ENCODE measurements around the gene GATAD2B.
A peak's percentile ranks its signal among the peaks of the same experiment; 100 is the strongest.

The GATAD2B gene

DNA sequence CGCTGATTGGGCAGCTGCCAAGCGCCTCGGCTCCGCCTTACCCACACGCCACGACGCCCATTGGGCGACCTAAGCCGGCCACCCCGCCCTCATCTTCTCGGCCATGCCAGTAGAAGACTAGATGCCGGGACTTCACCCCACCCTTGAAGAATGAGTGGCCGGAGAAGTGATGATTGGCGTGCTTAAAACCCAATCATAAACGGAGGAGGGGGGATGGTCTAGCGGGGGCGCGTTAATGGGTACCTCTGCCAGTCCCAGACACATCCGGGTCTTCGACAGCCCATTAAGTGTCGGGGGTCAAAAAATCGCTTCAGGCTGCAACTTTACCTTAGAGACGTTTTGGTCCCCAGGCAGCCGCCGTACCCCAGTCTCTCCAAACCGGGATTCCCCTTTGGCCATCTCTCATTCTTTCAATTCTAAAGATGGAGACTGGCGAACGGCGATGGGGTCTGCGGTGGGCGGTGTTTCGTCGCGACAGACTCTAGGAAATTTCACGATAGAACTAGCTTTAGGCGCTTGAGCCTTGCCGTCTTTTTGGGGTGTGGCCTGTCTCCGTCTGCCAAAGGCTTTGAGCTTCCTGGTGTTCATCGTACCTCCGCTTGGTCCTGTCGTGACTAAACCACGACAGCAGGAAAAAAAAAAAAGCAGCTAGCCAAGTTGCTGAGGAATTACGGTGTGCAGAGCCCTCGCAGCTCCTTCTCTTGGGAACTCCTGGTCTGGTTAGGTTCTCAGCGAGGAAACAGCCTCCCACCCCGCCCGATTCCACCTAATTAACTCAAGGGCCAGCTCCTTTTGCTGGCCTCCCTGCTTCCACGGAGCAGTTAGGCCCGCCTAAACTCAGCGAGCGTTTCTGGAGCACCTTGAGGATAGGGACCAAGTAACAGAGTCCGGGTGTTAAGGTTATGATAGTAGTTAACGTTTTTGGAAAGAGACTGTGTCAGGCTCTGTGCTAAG lies at the start of gene GATAD2B:
Gene GATAD2B, minus strand, starts transcription at position 1 of the 954 bp plus-strand sequence. CDS start 94,625 bp downstream, outside the sequence.
- peak; percentile 96 to 98 for DNase-seq (ENCODE audit: low read depth in 2 of 2)

DNA sequence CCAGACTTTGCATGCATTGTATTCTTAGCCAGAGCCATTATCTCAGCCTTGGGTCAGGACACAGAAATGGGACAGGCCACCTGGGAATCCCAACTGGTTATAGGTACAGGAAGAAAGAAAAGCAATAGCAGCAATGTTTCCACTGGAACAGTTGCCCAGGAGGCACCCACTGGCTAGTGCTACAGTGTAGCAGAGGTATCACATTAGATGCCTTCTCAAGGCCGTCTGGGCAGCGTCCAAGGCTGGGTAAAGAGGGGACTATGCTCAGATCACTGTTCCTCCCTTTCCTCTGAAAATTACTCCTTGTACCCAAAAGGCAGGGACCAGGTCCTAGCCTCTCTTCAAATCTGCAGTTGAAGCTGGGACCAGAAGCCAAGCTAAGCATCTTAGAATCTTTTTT lies 47.6 kb upstream of the GATAD2B start:
- no peak for DNase-seq (ENCODE audit: low read depth in 2 of 2)

DNA sequence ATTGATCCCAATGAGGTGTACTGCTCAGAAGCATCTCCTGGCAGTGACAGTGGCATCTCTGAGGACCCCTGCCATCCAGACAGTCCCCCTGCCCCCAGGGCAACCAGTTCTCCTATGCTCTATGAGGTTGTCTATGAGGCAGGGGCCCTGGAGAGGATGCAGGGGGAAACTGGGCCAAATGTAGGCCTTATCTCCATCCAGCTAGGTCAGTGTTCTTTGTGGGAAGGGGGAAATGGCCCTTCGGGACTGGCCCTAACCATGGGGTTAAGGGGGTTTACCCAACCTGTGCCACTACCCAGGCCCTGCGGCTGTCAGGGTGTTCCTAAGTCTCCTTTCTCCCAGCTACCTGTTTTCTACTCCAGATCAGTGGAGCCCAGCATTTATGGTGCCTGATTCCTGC lies 46.2 kb upstream of the GATAD2B start:
- DNase-seq (ENCODE audit: low read depth in 2 of 2), result no peak

DNA sequence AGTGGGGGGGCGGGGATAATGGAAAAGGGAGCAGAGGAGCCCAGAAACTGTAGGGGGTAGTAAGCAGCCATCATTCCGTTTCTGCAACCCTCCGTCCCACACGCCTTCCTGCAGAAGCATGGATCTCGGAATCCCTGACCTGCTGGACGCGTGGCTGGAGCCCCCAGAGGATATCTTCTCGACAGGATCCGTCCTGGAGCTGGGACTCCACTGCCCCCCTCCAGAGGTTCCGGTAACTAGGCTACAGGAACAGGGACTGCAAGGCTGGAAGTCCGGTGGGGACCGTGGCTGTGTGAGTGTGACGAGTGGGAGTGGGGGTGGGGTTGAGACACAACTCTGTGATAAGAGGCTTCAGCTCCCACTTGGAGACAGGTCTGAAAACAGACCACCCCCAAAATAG lies 45.6 kb upstream of the GATAD2B start:
- no peak for DNase-seq (ENCODE audit: low read depth in 2 of 2)

DNA sequence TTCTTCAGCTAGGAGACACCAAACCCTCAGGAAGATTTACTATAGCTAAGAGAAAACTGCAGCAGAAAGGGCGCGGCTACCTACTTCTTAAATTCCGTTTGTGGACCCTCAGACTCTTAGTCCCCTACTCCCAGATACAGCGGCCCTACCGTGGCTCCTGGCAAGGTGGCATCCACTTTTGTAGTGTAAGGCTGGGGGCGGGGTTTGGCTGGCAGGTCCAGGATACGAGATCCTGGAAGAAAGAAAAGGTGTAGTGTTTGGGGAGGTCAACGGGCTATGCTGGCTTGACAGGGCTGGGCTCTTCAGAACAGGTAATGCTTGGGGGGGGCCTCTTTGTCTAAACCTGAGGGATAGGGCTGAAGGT lies 45.2 kb upstream of the GATAD2B start:
- no peak for DNase-seq (ENCODE audit: low read depth in 2 of 2)

DNA sequence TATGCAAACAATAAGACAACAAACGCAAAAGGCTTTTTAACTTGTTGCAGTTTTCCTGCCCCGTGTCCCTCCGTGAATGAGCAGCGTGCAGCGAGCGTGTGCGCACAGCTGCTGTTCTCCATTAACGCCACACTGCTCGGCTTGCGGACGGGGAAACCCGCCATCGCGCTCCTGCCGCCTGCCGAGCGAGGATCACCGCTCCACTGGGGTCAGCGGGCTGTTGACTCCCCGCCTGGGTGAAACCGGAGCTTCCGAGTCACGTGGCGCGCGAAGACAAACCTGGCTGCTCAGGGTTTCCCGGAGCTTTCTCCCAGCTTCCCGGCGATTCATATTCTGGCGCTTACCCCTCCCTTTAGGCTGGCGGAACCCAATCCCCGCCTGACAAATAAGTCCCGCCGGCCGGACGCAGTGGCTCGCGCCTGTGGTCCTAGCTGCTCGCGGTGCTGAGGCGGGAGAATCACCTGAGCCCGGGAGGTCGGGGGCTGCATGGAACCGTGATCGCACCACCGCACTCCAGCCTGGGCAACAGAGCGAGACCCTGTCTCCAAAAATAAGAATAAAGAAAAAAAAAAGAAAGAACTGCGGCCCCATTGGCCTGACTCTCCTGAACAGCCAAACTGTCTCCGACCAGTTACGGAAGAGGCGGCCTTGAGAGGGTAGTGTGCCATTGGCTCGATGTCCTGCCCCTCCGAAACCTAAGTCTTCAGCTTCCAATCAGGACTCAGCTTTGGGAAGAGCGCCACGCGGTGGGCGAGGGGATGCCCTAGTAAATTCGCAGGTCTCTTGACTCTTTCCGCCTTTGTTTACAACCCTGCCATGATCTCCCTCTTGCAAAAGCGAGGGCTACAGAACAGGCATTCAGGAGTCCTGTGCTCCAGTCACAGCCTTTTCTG lies 44.6 kb upstream of the GATAD2B start, which contains the start of gene CREB3L4:
Gene CREB3L4, plus strand, starts transcription at position 796 of the 893 bp plus-strand sequence. CDS start 624 bp downstream, outside the sequence.
- peak; percentile 73 to 74 for DNase-seq (ENCODE audit: low read depth in 2 of 2)

DNA sequence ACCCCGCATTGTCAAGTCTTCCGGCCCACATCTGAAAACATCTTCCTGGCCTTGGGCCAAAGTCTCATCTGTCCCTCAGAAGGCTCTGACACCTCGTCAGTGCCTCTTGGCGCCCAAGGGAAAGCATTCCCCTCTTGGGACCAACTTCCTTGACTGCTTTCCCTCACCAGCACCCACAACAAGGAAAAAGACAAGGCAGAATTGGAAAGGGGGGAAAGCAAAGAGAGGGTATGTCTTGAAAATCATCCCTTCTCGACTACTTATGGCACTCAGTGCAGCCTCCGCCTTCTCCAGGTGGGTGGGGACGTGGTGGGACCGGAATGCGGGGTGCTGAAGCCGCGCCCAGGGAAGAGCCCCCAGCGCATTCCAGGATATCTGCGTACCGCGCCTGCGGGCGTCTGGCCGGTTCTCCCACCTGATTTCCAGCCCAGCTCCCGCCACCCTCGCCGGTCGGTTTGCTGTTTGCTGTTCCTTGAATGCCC lies 41.1 kb upstream of the GATAD2B start:
- DNase-seq (ENCODE audit: low read depth in 2 of 2), result no peak

DNA sequence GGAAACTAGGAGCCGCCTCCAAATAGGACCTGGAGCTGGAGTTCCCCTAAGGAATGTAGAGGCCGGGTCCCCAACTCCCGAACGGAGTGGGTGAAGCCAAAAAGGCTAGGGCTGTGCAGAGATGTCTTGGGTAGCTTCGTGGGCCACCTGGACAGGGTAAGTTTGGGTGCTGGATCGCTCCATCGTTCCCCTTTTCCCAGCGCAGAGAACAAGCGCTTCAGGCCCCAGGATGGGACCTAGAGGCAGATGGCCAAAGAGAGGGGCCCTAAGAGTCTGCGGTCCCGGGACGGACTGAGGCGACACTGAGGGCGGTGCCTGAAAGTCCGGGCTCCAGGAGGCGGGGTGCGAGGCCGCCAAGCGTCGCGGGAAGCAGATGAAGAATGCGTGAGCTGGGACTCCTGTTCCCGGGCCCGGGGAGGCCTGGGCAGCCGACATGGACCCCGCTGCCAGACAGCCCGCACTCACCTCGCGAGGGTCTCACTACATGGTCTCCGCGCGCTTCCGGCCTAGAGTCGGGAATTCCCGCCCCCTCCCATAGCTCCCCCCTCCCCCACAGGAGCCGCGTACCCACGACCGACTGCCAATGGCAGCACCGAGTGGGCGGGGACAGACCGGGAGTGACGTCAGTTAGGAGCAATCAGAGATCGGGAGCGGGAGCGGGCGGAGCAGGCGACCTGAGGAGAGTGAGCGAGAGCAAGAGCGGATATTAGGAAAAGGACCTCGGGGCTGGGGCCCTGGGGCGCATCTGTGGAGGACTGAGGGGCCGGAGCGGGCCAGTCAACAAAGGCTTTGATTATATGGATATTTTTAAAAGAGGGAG lies 40.5 kb upstream of the GATAD2B start, which contains the start of gene SLC39A1:
Gene SLC39A1, minus strand, starts transcription at position 508 of the 820 bp plus-strand sequence. CDS start 822 bp downstream, outside the sequence.
- peak; percentile 94 to 97 for DNase-seq (ENCODE audit: low read depth in 2 of 2)

DNA sequence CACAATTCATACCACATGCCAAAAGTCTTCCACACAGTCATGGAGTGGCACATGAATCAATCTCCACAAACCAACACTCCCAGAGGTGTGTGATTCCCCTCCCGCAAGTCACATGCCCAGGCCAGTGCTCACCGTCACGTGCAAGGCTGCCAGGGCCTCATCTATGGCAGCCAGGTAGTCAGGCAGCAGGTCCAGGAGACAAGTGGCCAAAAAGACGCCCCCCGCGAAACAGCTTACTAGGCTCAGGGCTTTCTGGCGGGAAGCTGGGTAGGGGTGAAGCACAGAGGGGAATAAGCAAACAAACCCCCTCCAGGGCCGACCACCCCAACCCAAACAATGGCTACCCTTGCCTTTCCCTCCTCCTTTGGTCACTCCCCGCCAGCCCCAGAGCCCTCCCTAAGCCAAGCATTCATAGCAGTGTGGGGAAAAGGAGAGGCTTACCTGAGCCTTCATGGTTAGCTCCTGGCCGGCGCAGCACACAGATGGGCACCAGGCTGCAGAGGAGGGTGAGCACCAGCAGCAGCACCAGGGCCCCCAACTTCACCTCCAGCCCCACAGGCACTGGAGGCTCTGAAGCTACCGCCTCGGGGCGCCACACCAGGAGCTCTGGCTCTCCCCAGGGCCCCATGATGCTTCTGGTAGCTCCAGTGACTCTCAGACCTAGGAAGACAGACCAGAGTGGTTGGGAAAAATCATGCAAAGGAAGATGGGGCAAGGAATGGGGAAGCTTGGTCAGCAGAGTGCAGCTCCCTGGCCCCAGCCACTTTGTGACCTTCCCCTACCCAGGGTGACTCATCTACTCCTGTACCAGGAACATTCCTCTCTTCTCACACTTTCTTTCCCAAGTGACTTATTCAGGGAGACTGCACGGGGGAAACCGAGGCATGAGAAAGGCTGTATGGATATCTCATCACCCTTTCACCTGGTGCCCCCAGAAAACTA lies 39.6 kb upstream of the GATAD2B start:
- no peak for DNase-seq (ENCODE audit: low read depth in 2 of 2)

DNA sequence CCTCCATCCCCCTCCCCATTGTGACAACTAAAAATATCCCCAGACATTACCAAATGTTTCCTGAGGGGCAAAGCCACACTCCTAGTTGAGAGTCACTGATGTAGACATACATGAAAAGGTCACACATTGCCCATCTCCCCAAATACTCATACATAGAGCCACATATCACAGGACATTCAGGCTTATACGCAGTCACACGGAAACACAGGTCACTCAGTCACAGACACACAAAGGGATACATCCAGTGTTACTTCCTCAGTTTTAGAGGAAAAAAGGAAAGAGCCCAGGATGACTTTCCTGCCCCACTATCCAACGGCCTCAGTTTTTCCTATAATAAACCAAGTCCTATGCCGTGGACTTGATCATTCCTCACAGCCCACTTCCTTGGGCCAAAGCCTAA lies 38.6 kb upstream of the GATAD2B start:
- no peak for DNase-seq (ENCODE audit: low read depth in 2 of 2)

DNA sequence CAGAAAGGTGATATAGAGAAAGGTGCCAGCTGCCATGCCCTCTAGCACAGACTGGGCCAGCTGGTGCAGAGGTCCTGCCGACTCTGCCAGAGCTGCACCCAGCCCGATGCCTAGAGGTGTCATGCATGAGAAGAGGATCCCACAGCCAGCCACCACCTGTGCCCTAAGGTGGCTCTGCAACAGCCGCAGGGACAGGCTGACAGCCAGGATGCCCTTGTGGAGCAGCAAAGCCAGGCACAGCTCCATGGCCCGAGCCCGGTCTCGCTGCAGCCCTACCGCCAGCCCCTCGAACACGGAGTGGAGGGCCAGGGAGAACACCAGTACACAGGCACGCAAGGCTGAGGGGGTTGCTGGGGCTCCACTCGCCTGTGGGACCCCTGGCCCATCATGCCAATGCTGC lies 37.4 kb upstream of the GATAD2B start:
- no peak for DNase-seq (ENCODE audit: low read depth in 2 of 2)

DNA sequence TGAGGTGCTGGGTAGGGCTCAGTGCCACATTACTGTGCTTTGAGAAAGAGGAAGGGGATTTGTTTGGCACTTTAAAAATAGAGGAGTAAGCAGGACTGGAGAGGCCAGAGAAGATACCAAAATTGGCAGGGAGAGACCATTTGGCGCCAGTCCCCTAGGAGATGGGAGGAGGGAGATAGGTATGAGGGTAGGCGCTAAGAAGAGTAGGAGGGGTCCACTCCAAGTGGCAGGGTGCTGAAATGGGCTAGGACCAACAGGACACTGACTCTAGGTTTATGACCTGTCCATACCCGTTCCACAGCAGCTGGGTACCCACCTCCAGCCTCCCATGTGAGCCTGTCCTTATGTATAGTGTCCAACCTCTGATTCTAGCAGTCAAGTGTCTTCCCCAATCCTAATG lies 36.7 kb upstream of the GATAD2B start:
- DNase-seq (ENCODE audit: low read depth in 2 of 2), result no peak

DNA sequence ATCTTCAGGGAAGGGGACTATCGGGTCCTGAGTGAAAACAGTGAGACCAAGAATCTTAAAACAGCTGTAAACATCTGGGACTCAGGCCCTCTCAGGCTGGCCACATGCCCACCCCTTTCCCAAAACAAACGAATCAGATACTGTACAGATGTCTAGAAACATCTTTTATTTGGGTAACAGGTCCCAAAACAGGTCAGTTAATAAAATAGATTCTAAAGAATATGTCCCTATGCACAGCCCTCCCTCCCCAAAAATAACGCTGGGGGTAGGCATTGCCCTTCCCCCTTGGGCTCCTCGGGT lies 36.1 kb upstream of the GATAD2B start:
- no peak for DNase-seq (ENCODE audit: low read depth in 2 of 2)

DNA sequence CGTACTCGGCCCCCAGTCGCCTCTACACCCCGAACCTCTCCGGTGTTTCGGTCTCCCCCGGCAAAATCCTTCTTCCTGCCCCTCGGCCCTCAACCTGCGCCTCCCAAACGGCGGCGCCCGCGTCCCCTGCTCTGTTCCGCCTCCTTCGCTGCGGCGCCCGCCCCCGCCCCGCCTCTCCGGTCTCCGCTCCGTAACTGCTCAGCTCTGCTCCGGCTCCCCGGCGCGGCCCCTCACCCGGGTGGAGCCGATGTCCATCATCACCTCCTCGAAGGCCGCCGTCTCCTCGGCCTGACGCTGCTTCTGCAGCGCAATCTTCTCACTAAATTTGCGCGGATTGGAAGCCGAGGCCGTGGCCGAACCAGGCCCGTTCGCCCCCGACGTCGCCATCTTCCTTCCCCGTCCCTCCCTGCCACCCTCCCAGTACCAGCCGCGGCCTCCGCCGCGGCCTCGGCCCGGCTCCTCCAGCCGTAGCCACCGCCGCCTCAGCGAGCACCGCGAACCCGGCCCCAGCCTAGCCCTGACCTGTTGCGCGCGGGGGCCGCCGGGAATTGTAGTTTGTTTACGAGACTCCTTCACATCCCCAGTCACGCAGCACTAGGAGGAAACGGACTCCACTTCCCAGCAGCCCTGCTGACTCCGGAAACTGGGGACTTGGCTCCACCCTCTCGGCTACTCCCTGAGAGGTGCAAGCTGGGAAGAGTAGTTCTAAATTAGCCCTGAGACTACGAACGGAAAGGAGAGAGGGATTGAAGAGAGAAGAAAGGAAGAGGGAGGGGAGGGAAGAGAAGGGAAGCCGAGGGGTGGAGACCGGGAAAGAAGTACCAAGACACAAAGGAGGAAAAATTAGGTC lies 35.6 kb upstream of the GATAD2B start, which contains the start of gene CRTC2:
Gene CRTC2, minus strand, starts transcription at position 502 of the 850 bp plus-strand sequence. Its CDS starts 115 bp downstream, at position 387.
- peak; percentile 96 for DNase-seq (ENCODE audit: low read depth in 2 of 2)

DNA sequence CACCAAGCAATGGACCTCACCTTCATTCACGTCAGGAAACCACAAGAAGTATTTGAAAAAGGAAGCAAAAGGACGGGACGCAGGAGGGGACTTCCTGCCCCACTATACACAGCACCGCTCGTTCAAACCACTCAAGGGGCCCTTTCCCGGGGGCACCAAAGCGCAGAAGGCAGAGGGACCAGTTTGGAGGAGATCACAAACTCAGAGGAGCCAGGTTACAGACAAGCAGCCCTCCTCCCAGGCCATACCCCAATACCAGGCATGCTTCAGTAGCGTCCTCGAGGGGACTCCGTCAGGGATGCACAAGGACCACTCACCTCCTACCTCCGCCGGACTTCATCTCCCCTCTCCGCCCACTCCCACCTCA lies 35.0 kb upstream of the GATAD2B start:
- no peak for DNase-seq (ENCODE audit: low read depth in 2 of 2)

DNA sequence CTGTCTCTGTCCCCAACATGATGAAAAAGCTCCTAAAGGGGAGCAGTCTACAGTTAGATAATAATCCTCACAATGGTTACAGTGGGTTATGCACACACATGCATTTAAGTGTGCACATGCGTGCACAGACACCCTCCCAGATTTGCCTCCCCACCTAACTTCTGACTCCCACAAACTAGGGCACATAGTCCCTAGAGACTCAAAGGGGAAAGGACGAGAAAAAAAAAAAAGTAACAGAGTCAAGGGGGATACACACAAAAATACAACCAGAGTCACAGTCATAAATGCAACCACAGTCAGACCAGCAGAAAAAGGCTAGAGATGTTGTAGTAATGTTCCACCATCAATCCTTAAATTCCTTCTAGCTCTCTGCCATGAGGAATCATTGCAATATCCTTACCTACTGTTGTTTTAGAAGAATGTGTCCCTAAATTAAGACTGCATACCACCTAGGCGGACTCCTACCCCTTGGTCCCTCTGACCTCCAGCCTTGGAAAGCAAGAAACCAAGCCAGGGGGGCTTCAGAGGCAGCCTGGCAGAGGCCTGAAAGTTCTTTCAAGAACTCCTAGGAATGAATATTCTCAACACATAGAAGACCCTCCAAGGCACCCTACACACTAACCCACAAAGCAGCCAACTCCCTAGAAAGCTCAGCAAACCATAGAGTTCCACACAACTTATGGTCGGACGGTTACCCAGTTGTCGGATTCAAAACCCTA lies 34.4 kb upstream of the GATAD2B start:
- DNase-seq (ENCODE audit: low read depth in 2 of 2), result no peak

DNA sequence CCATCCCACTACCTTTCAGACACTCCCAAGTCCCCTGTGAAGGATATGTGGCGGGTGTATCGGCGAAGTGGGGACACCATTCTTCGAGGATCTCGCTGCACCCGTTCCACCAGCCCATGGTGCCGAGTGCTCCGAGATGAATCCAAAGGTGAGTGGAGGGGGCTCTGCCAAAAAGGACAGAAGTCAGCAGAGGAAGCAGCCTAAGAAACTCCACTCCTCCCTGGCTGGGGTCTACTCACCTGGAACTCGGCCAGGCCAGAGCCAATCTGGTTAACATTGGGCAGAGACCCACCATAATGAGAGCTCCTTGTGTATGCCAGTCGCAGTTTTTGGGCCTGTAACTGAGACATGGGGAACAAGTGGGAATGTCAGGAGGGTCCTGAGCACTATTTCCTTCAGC lies 32.1 kb upstream of the GATAD2B start:
- no peak for DNase-seq (ENCODE audit: low read depth in 2 of 2)

DNA sequence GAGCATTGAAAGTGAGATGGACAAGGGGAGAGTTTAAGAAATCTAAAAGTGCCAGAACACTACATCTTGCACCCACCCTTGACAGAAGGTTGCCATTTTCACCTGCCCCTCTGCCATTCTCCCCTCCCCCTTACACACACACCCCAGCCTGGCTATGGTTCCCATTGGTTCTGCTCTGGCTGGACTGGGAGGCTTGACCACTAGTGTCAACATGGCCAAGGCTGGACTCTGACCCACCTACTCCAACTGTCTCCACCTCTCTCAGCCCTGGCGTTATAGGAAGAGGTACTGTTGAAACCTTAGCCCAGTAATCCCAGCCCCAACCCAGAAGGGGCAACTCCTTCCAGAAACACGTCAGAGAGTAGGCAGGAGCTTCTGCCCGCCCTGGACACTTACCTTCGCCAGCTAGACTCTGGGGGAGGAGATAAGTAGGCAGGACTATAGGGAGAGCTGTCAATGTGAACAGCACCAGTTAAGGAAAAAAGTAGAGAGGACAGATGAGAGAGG lies 31.1 kb upstream of the GATAD2B start:
- DNase-seq (ENCODE audit: low read depth in 2 of 2), result no peak

Data from activated CD4-positive, alpha-beta T cell treated with anti-CD3 and anti-CD28 coated beads for 24 hours (primary cell).